Measurements from ENCODE around the gene PEA15. TPM values are rescaled to one million over a fixed set of nuclear protein-coding genes. Genes with fewer than 3 reads are reported as not detected.

PEA15 gene
- total RNA-seq, 1 experiment from 2014 or later = 56.3 TPM

DNA sequence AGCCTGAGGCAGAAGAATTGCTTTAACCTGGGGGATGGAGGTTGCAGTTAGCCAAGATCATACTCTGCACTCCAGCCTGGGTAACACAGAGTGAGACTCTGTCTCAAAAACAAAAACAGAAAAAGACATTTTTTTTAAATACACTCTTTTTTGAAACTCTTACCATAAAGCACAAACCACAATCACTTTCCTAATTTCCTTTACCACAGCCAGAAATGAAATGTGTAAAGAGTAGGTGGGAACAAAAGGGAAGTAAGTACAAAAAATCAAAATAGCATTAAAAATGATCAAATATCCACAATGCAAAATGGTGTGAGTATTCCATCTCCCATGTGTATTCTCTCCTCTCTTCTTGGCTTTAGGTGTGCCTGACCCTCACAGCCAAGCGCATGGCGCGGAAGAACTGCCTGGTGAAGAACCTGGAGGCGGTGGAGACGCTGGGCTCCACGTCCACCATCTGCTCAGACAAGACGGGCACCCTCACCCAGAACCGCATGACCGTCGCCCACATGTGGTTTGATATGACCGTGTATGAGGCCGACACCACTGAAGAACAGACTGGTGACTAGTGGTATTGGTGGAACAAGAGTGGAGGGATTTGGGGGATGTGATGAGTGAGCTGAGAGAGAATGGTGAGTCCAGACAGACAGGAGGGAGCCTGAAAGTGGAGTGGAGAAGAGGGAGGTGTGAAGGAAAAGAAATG lies 38.9 kb upstream of the PEA15 start (continued):
- TF ChIP-seq MYBL2 (CRISPR knock-in tag; IDR thresholded peaks at IDR 0.05) (no peak), NR1H2 (CRISPR knock-in tag; IDR thresholded peaks at IDR 0.05) (no peak), MAX (CRISPR knock-in tag; IDR thresholded peaks at IDR 0.05) (no peak), GABPB1 (CRISPR knock-in tag; IDR thresholded peaks at IDR 0.05) (no peak)

- Mint-ChIP-seq H3K27me3 (ENCODE audit: low read depth) (peaks cover 14% of the 10 kb centered on the region), H3K27ac (no peak overlapping the region), H3K4me1 (peaks cover 60% of the 10 kb centered on the region), H3K9me3 (no peaks in the 10 kb centered on the region), H3K4me3 (no peak overlapping the region), H3K36me3 (no peaks in the 10 kb centered on the region)
- POLR2A ChIA-PET = no interaction called here
- CTCF ChIA-PET = interaction anchor here (0.6 to 5.4 kb wide), 17 partner anchors 9 to 163 kb away, joined by 3 to 71 read pairs (median 7); partner anchors contain the start of genes ATP1A2, ATP1A4 and CASQ1
- ATAC-seq = no peak
- TF ChIP-seq E2F1 (CRISPR knock-in tag; IDR thresholded peaks at IDR 0.05) (no peak), CDX4 (CRISPR knock-in tag; IDR thresholded peaks at IDR 0.05; ENCODE audit: borderline replicate concordance) (no peak), MYBL2 (CRISPR knock-in tag; IDR thresholded peaks at IDR 0.05) (no peak), ZBTB21 (CRISPR knock-in tag; IDR thresholded peaks at IDR 0.05; ENCODE audit: borderline replicate concordance) (no peak), ESRRA (CRISPR knock-in tag; IDR thresholded peaks at IDR 0.05; ENCODE audit: borderline replicate concordance) (no peak), FOXK1 (CRISPR knock-in tag; IDR thresholded peaks at IDR 0.05) (no peak), CREB1 (CRISPR knock-in tag; IDR thresholded peaks at IDR 0.05) (no peak), ATF2 (CRISPR knock-in tag; IDR thresholded peaks at IDR 0.05; ENCODE audit: borderline replicate concordance, low read depth) (no peak), MXD4 (CRISPR knock-in tag; IDR thresholded peaks at IDR 0.05; ENCODE audit: borderline replicate concordance) (no peak), TP53 (CRISPR knock-in tag; IDR thresholded peaks at IDR 0.05) (no peak), TCF7 (CRISPR knock-in tag; IDR thresholded peaks at IDR 0.05; ENCODE audit: low read depth) (no peak), IRF2 (CRISPR knock-in tag; IDR thresholded peaks at IDR 0.05; ENCODE audit: borderline replicate concordance, low read depth) (no peak), SMAD3 (CRISPR knock-in tag; IDR thresholded peaks at IDR 0.05; ENCODE audit: borderline replicate concordance) (no peak)
- TF ChIP-seq, protein P1, sequence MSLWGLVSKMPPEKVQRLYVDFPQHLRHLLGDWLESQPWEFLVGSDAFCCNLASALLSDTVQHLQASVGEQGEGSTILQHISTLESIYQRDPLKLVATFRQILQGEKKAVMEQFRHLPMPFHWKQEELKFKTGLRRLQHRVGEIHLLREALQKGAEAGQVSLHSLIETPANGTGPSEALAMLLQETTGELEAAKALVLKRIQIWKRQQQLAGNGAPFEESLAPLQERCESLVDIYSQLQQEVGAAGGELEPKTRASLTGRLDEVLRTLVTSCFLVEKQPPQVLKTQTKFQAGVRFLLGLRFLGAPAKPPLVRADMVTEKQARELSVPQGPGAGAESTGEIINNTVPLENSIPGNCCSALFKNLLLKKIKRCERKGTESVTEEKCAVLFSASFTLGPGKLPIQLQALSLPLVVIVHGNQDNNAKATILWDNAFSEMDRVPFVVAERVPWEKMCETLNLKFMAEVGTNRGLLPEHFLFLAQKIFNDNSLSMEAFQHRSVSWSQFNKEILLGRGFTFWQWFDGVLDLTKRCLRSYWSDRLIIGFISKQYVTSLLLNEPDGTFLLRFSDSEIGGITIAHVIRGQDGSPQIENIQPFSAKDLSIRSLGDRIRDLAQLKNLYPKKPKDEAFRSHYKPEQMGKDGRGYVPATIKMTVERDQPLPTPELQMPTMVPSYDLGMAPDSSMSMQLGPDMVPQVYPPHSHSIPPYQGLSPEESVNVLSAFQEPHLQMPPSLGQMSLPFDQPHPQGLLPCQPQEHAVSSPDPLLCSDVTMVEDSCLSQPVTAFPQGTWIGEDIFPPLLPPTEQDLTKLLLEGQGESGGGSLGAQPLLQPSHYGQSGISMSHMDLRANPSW (CRISPR knock-in tag; conservative IDR thresholded peaks at IDR 0.05; ENCODE audit: low read depth) = no peak
- TF ChIP-seq, protein P2, sequence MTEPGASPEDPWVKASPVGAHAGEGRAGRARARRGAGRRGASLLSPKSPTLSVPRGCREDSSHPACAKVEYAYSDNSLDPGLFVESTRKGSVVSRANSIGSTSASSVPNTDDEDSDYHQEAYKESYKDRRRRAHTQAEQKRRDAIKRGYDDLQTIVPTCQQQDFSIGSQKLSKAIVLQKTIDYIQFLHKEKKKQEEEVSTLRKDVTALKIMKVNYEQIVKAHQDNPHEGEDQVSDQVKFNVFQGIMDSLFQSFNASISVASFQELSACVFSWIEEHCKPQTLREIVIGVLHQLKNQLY (CRISPR knock-in tag; IDR thresholded peaks at IDR 0.05) = no peak
- TF ChIP-seq, protein P3, sequence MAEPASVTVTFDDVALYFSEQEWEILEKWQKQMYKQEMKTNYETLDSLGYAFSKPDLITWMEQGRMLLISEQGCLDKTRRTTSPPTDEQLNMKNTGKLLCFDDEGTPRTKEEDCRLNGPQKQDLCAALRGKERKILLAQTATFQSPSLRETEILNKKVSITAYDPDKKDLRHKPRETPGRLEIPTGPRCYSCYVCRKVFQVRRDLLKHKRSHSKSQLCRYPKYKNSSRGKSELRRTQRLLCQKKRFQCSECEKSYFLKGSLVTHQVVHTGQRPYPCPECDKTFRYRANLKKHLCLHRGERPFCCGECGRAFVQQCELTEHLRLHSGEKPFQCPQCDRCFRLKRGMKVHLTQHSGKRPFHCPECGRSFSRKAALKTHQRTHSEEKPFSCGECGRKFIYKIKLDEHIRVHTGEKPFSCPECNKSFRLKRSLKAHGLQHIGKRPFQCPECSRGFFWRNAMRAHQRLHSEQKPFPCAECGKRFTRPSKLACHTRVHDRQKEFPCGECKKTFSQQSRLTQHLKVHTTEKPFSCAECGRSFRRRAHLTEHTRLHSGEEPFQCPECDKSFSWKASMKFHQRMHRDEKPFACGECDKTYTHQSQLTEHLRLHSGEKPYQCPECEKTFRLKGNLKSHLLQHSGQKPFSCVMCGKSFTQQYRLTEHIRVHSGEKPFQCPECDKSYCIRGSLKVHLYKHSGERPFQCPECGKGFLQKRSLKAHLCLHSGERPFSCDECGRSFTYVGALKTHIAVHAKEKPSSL (CRISPR knock-in tag; conservative IDR thresholded peaks at IDR 0.05) = no peak
- TF ChIP-seq, protein P4, sequence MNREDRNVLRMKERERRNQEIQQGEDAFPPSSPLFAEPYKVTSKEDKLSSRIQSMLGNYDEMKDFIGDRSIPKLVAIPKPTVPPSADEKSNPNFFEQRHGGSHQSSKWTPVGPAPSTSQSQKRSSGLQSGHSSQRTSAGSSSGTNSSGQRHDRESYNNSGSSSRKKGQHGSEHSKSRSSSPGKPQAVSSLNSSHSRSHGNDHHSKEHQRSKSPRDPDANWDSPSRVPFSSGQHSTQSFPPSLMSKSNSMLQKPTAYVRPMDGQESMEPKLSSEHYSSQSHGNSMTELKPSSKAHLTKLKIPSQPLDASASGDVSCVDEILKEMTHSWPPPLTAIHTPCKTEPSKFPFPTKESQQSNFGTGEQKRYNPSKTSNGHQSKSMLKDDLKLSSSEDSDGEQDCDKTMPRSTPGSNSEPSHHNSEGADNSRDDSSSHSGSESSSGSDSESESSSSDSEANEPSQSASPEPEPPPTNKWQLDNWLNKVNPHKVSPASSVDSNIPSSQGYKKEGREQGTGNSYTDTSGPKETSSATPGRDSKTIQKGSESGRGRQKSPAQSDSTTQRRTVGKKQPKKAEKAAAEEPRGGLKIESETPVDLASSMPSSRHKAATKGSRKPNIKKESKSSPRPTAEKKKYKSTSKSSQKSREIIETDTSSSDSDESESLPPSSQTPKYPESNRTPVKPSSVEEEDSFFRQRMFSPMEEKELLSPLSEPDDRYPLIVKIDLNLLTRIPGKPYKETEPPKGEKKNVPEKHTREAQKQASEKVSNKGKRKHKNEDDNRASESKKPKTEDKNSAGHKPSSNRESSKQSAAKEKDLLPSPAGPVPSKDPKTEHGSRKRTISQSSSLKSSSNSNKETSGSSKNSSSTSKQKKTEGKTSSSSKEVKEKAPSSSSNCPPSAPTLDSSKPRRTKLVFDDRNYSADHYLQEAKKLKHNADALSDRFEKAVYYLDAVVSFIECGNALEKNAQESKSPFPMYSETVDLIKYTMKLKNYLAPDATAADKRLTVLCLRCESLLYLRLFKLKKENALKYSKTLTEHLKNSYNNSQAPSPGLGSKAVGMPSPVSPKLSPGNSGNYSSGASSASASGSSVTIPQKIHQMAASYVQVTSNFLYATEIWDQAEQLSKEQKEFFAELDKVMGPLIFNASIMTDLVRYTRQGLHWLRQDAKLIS (CRISPR knock-in tag; IDR thresholded peaks at IDR 0.05; ENCODE audit: borderline replicate concordance) = no peak
- DNase-seq (ENCODE audit: low spot score) = no peak
Measured at GRCh38 chr1:160167056-160167455, 38.1 kb upstream of the PEA15 start.
